HepG2 (cell line): ENCODE data around the gene CCDC8. TPM values are rescaled to one million over a fixed set of nuclear protein-coding genes. Genes with fewer than 3 reads are reported as not detected.

Experiments used
- ATAC-seq: fragments of 200-7000 bp; cut with Tn5 transposase; 3 replicates; pipeline ENCODE4 v1.9.1; 2020; ENCODE audit warnings: mild to moderate bottlenecking, moderate library complexity
- BruUV-seq: library from RNA; stranded (reverse); fragments of 400-500 nt; replicated peaks from 2 replicates; lab custom pipeline; 2021; lab: Mats Ljungman, UMichigan
- CTCF ChIA-PET: fragments of 300-600 bp; formaldehyde crosslinking; extraction: SDS; loops from one replicate; lab custom pipeline; 2021; ENCODE audit warnings: low total read pairs, inconsistent platforms, low intra/inter-chr PET ratio; lab: Yijun Ruan, JAX
- POLR2A ChIA-PET: fragments of 350-600 bp; sonication (Branson Sonifier 250); formaldehyde crosslinking; loops from one replicate; lab custom pipeline; 2020; ENCODE audit warnings: antibody characterized with exemption, inconsistent platforms; lab: Yijun Ruan, JAX
- DNase-seq: peaks from one replicate; pipeline ENCODE4 v3.0.0-alpha.2; 2015; ENCODE audit warnings: low spot score
- FAIRE-seq: peaks from 3 replicates; lab custom pipeline; 2011; peaks lifted over from hg19 to GRCh38; lab: Jason Lieb, UNC
- H2AFZ ChIP-seq: one replicate; pipeline ENCODE4 v1.6.1; 2011; ENCODE audit warnings: low read length, inconsistent platforms
- H3K27ac ChIP-seq: fragments of 300-600 bp; 3 replicates; pipeline ENCODE4 v1.8.0; 2011; ENCODE audit warnings: mixed run types, mild to moderate bottlenecking, mixed read lengths, low read length, inconsistent platforms; ENCODE audit not compliant: insufficient read depth; ENCODE audit errors: extremely low read length
- H3K27me3 ChIP-seq, 2 experiments: fragments of 200-600 bp in 1 of 2; 2 replicates in 1 of 2; 3 replicates in 1 of 2; pipeline versions ENCODE4 v1.6.0 to v1.8.0; 2011; ENCODE audit warnings: low read length in 2 of 2, mild to moderate bottlenecking in 2 of 2, moderate library complexity in 2 of 2, inconsistent platforms in 1 of 2; ENCODE audit not compliant: insufficient read depth in 2 of 2, control insufficient read depth in 1 of 2
- H3K36me3 ChIP-seq, 2 experiments: fragments of 200-600 bp in 1 of 2; replicated peaks in 1 of 2; 2 replicates in 1 of 2; 3 replicates in 1 of 2; pipeline versions ENCODE4 v1.5.1 to v1.8.0; 2011; ENCODE audit warnings: low read length in 2 of 2, inconsistent platforms in 1 of 2; ENCODE audit not compliant: insufficient read depth in 2 of 2, control insufficient read depth in 1 of 2
- H3K4me1 ChIP-seq: 2 replicates; pipeline ENCODE4 v1.5.1; 2012; ENCODE audit warnings: low read length, inconsistent platforms; ENCODE audit not compliant: insufficient read depth
- H3K4me2 ChIP-seq: 2 replicates; pipeline ENCODE4 v1.6.0; 2011; ENCODE audit warnings: low read depth, low read length, inconsistent platforms
- H3K4me3 ChIP-seq, 3 experiments: fragments of 200-600 bp in 1 of 3; sonication (generic), shearing (Covaris generic) in 1 of 3; replicated peaks in 1 of 3; 2 replicates each; pipeline ENCODE4 v1.5.1; 2011 to 2016; ENCODE audit warnings: low read length in 3 of 3, inconsistent platforms in 2 of 3, low read depth in 2 of 3, mild to moderate bottlenecking in 2 of 3, control low read depth in 1 of 3, mixed read lengths in 1 of 3; ENCODE audit not compliant: insufficient read depth in 1 of 3
- H3K79me2 ChIP-seq: one replicate; pipeline ENCODE4 v1.6.1; 2011; ENCODE audit warnings: low read length, inconsistent platforms; ENCODE audit not compliant: insufficient read depth
- H3K9ac ChIP-seq: 2 replicates; pipeline ENCODE4 v1.6.0; 2011; ENCODE audit warnings: mild to moderate bottlenecking, low read depth, low read length, inconsistent platforms; ENCODE audit not compliant: insufficient read depth
- H3K9me3 ChIP-seq: 2 replicates; pipeline ENCODE4 v1.5.1; 2012; ENCODE audit warnings: mild to moderate bottlenecking, low read length
- H4K20me1 ChIP-seq: 2 replicates; pipeline ENCODE4 v1.6.0; 2011; ENCODE audit warnings: inconsistent platforms, mild to moderate bottlenecking, low read length, moderate library complexity; ENCODE audit not compliant: insufficient read depth
- HNF1A ChIP-seq, 2 experiments: sonication (generic) in 1 of 2; formaldehyde crosslinking in 1 of 2; IDR thresholded peaks; 2 replicates each; pipeline versions ENCODE4 v1.4.0 to v1.6.1; 2016 to 2020; ENCODE audit warnings: borderline replicate concordance in 1 of 2, low read depth in 1 of 2, mild to moderate bottlenecking in 1 of 2, missing genetic modification reagents in 1 of 2
- PLSCR1 ChIP-seq: sonication (generic); formaldehyde crosslinking; IDR thresholded peaks from 2 replicates; pipeline ENCODE4 v1.5.0; 2020; ENCODE audit warnings: missing genetic modification reagents, mild to moderate bottlenecking, borderline replicate concordance
- SRSF4 ChIP-seq: fragments of 200-400 bp; formaldehyde crosslinking; IDR thresholded peaks from one replicate; pipeline ENCODE4 v1.6.1; 2018; ENCODE audit warnings: mild to moderate bottlenecking, low read depth, low read length, moderate library complexity; ENCODE audit not compliant: poor library complexity, severe bottlenecking
- TBL1XR1 ChIP-seq: fragments of 150-350 bp; IDR thresholded peaks from 2 replicates; pipeline ENCODE4 v1.6.1; 2014; ENCODE audit warnings: borderline replicate concordance, low read length; ENCODE audit not compliant: partially characterized antibody
- XRCC5 ChIP-seq: fragments of 200-400 bp; formaldehyde crosslinking; optimal IDR thresholded peaks from 2 replicates; pipeline ENCODE3; 2017; ENCODE audit warnings: mild to moderate bottlenecking, low read length
- ZNF768 ChIP-seq: sonication (generic); formaldehyde crosslinking; IDR thresholded peaks from 2 replicates; pipeline ENCODE4 v1.4.0; 2020; ENCODE audit warnings: missing genetic modification reagents
- WGBS: methylation state at CpG from one replicate; pipeline ENCODE4 v1.1.6; 2017; ENCODE audit warnings: low lambda C conversion rate; 5-methylcytosine and 5-hydroxymethylcytosine counted together
- in situ Hi-C: cut with HindIII; loops from 2 replicates; pipeline ENCODE4 v1.10.0; 2017; ENCODE audit warnings: low pct_unique_long_range_greater_than_20kb; ENCODE audit not compliant: extremely low pct_ligation_motif_present
- intact Hi-C: fragments of 100-400 bp; cut with micrococcal nuclease; formaldehyde crosslinking; loops from one replicate; pipeline ENCODE4 v1.10.0; 2022; ENCODE audit not compliant: unreplicated experiment
- polyA plus RNA-seq, 8 experiments: library from polyadenylated mRNA; depleted of rRNA in 3 of 8; stranded (reverse) in 7 of 8; unstranded in 1 of 8; fragments of >200 nt; fragmentation: Illumina TruSeq in 4 of 8; extraction: Trizol in 4 of 8; gene quantifications; 2 replicates each; pipeline versions ENCODE4 v1.2.1 to v1.2.3, GENCODE V29; 2011 to 2016; ENCODE audit warnings: low read depth in 4 of 8, missing spikeins in 1 of 8, mixed read lengths in 1 of 8; ENCODE audit not compliant: insufficient read depth in 1 of 8
- total RNA-seq, 5 experiments: library from RNA; depleted of rRNA; stranded (reverse); fragments of >200 nt; fragmentation: Illumina TruSeq; extraction: Trizol; gene quantifications; 2 replicates each; pipeline ENCODE4 v1.2.3, GENCODE V29; 2016; ENCODE audit warnings: low read depth in 1 of 5

CCDC8 gene
- total and polyA plus RNA-seq, 2 of the 13 experiments (the other 11 are each of a cell fraction or from before 2014, with no cell fraction given), result 0.04 TPM; not detected in 1

GRCh38 chr19:46383846-46384245, 29.5 kb downstream of the CCDC8 start:
- Histone ChIP-seq H3K9ac (no peak overlapping the region), H3K79me2 (no peaks in the 10 kb centered on the region), H3K4me3 (no peak overlapping the region), H3K27me3 (no peaks in the 10 kb centered on the region), H3K36me3 (peaks cover 15 to 80% of the 10 kb centered on the region in 2 experiments), H3K9me3 (no peaks in the 10 kb centered on the region), H4K20me1 (no peaks in the 10 kb centered on the region), H3K4me1 (peaks cover 11% of the 10 kb centered on the region), H2AFZ (no peak overlapping the region), H3K27ac (no peak overlapping the region), H3K4me2 (no peak overlapping the region)
- ChIA-PET POLR2A (no interaction called here), CTCF (no interaction called here)
- BruUV-seq, result no TSS peak
- no peak for ATAC-seq
- WGBS, result 95% methylated on average over 7 of the region's 7 CpGs
- DNase-seq, result no peak
- FAIRE-seq, result no peak
- TF ChIP-seq SRSF4 (no peak), ZNF768 (peak; percentile 81), PLSCR1 (CRISPR knock-in tag) (no peak), TBL1XR1 (no peak), HNF1A (IDR thresholded peaks at IDR 0.05; ENCODE audit: low read depth) (no peak), HNF1A (CRISPR knock-in tag; IDR thresholded peaks at IDR 0.05; ENCODE audit: borderline replicate concordance) (no peak), XRCC5 (no peak)
- in situ Hi-C loops (no loop called here), intact Hi-C loops (no loop called here)
